HCT116 (cell line): ENCODE results near the gene AIF1L. TPM values are rescaled to one million over a fixed set of nuclear protein-coding genes. Genes with fewer than 3 reads are reported as not detected.

Experiments used
- ATAC-seq: fragments of 200-7000 bp; cut with Tn5 transposase; 2 replicates; pipeline ENCODE4 v1.9.1; 2020; ENCODE audit warnings: mild to moderate bottlenecking, moderate library complexity
- BruUV-seq: library from RNA; stranded (reverse); fragments of 400-500 nt; replicated peaks from 2 replicates; lab custom pipeline; 2021; lab: Mats Ljungman, UMichigan
- CTCF ChIA-PET: fragments of 300-600 bp; sonication (Branson Sonifier 250); formaldehyde crosslinking; loops from one replicate; lab custom pipeline; 2021; ENCODE audit warnings: antibody characterized with exemption; lab: Charles Lee
- POLR2A ChIA-PET: fragments of 300-600, 350-600 bp; sonication (Branson Sonifier 250); formaldehyde crosslinking; loops from one replicate; lab custom pipeline; 2021; ENCODE audit warnings: antibody characterized with exemption; lab: Charles Lee
- RAD21 ChIA-PET, 2 experiments: fragments of 300-600 bp; sonication (Branson Sonifier 250); formaldehyde crosslinking; loops; one replicate each; lab custom pipeline; 2023; ENCODE audit warnings: low total read pairs in 2 of 2; ENCODE audit not compliant: uncharacterized antibody in 2 of 2, unreplicated experiment in 2 of 2, low non-redundant PET in 1 of 2; lab: Charles Lee
- DNase-seq: peaks from one replicate; pipeline ENCODE4 v3.0.0-alpha.2; 2010; ENCODE audit warnings: low read depth, low spot score
- H2AFZ ChIP-seq: fragments of 200-600 bp; shearing (Covaris generic), sonication (generic); 2 replicates; pipeline ENCODE4 v1.6.1; 2017; ENCODE audit warnings: low read depth, mixed run types, mixed read lengths, antibody characterized with exemption, low read length; ENCODE audit not compliant: poor library complexity, severe bottlenecking
- H3K27ac ChIP-seq: 2 replicates; pipeline ENCODE4 v1.5.1; 2012; ENCODE audit warnings: low read depth, low read length
- H3K27me3 ChIP-seq: fragments of 200-600 bp; sonication (generic); 2 replicates; pipeline ENCODE4 v1.6.1; 2016; ENCODE audit warnings: mixed run types, low read length, mixed read lengths; ENCODE audit not compliant: insufficient read depth
- H3K36me3 ChIP-seq, 2 experiments: fragments of 200-500 bp in 1 of 2; fragments of 200-600 bp in 1 of 2; sonication (Bioruptor generic) in 1 of 2; sonication (generic) in 1 of 2; 2 replicates each; pipeline versions ENCODE4 v1.5.1 to v1.6.1; 2014 to 2016; ENCODE audit warnings: low read length in 2 of 2, inconsistent platforms in 1 of 2, mixed read lengths in 1 of 2, mixed run types in 1 of 2; ENCODE audit not compliant: insufficient read depth in 2 of 2, control insufficient read depth in 1 of 2
- H3K4me1 ChIP-seq, 2 experiments: fragments of 200-600 bp in 1 of 2; sonication (generic) in 1 of 2; 2 replicates each; pipeline versions ENCODE4 v1.5.1 to v1.6.1; 2012 to 2017; ENCODE audit warnings: low read length in 2 of 2, inconsistent platforms in 1 of 2, mild to moderate bottlenecking in 1 of 2, mixed read lengths in 1 of 2, mixed run types in 1 of 2, moderate library complexity in 1 of 2; ENCODE audit not compliant: insufficient read depth in 2 of 2, control insufficient read depth in 1 of 2
- H3K4me2 ChIP-seq: fragments of 200-600 bp; sonication (generic); 2 replicates; pipeline ENCODE4 v1.6.1; 2017; ENCODE audit warnings: mixed run types, low read length, mixed read lengths
- H3K4me3 ChIP-seq, 2 experiments: fragments of 200-600 bp in 1 of 2; sonication (generic) in 1 of 2; replicated peaks in 1 of 2; 2 replicates each; pipeline ENCODE4 v1.5.1; 2011 to 2016; ENCODE audit warnings: low read length in 2 of 2, control low read depth in 1 of 2, low read depth in 1 of 2, mild to moderate bottlenecking in 1 of 2, mixed read lengths in 1 of 2, mixed run types in 1 of 2
- H3K79me2 ChIP-seq: fragments of 200-600 bp; sonication (generic); 2 replicates; pipeline ENCODE4 v1.6.1; 2017; ENCODE audit warnings: mild to moderate bottlenecking, mixed run types, low read length, moderate library complexity, mixed read lengths; ENCODE audit not compliant: insufficient read depth
- H3K9ac ChIP-seq: fragments of 200-600 bp; sonication (generic); 2 replicates; pipeline ENCODE4 v1.6.1; 2016; ENCODE audit warnings: low read length, mixed read lengths
- H3K9me2 ChIP-seq: fragments of 200-600 bp; sonication (generic), shearing (Covaris generic); 2 replicates; pipeline ENCODE4 v1.6.1; 2017; ENCODE audit warnings: mixed run types, mild to moderate bottlenecking, moderate library complexity; ENCODE audit not compliant: insufficient read depth
- H3K9me3 ChIP-seq, 2 experiments: fragments of 200-500 bp in 1 of 2; fragments of 200-600 bp in 1 of 2; sonication (Bioruptor generic) in 1 of 2; sonication (generic) in 1 of 2; 2 replicates each; pipeline ENCODE4 v1.6.1; 2014 to 2017; ENCODE audit warnings: low read length in 2 of 2, mixed read lengths in 2 of 2, inconsistent platforms in 1 of 2, low read depth in 1 of 2, mild to moderate bottlenecking in 1 of 2, mixed run types in 1 of 2, moderate library complexity in 1 of 2; ENCODE audit not compliant: control insufficient read depth in 1 of 2, insufficient read depth in 1 of 2
- H4K20me1 ChIP-seq: fragments of 200-600 bp; sonication (generic), shearing (Covaris generic); 2 replicates; pipeline ENCODE4 v1.6.1; 2017; ENCODE audit warnings: mixed run types, mild to moderate bottlenecking, moderate library complexity; ENCODE audit not compliant: insufficient read depth
- CBX3 ChIP-seq: IDR thresholded peaks from 2 replicates; pipeline ENCODE4 v1.6.1; 2012; ENCODE audit warnings: low read depth
- EGR1 ChIP-seq: IDR thresholded peaks from 2 replicates; pipeline ENCODE4 v1.6.1; 2012; ENCODE audit warnings: low read depth
- FOSL1 ChIP-seq: IDR thresholded peaks from 2 replicates; pipeline ENCODE4 v1.6.1; 2012; ENCODE audit warnings: low read depth
- YY1 ChIP-seq: IDR thresholded peaks from 2 replicates; pipeline ENCODE4 v1.6.1; 2011; ENCODE audit warnings: low read length, low read depth, moderate library complexity, mild to moderate bottlenecking; ENCODE audit not compliant: insufficient replicate concordance; ENCODE audit errors: extremely low read depth
- ZFX ChIP-seq: fragments of 450-650 bp; IDR thresholded peaks from 2 replicates; pipeline ENCODE4 v1.6.1; 2017
- ZNF274 ChIP-seq: fragments of 200-500 bp; sonication (Bioruptor generic); IDR thresholded peaks from 2 replicates; pipeline ENCODE4 v1.6.1; 2014; ENCODE audit warnings: mild to moderate bottlenecking, low read depth, low read length, inconsistent platforms
- intact Hi-C: fragments of 100-400 bp; cut with micrococcal nuclease; formaldehyde crosslinking; loops from 2 replicates; pipeline ENCODE4 v1.10.0; 2022
- total RNA-seq: library from RNA; stranded (reverse); gene quantifications from one replicate; pipeline ENCODE4 v1.2.1, GENCODE V29; 2021; ENCODE audit not compliant: unreplicated experiment

Gene AIF1L
- total RNA-seq, 1 experiment from 2014 or later: 34.0 TPM

- no peak overlapping the region for H3K4me2 ChIP-seq
- ChIA-PET CTCF (no interaction called here), RAD21 (no interaction called here), POLR2A (no interaction called here)
- H2AFZ ChIP-seq: no peak overlapping the region
- H3K9ac ChIP-seq: no peak overlapping the region
- DNase-seq (no peak), ATAC-seq (no peak)
- no peaks in the 10 kb centered on the region for H3K27me3 ChIP-seq
- H3K9me2 ChIP-seq: no peaks in the 10 kb centered on the region
- TF ChIP-seq ZNF274 (no peak), YY1 (no peak)
- no peak overlapping the region for H3K4me3 ChIP-seq
- H3K4me1 ChIP-seq: no peaks in the 10 kb centered on the region
- no TSS peak for BruUV-seq
- H3K27ac ChIP-seq: no peak overlapping the region
- no peaks in the 10 kb centered on the region for H3K36me3 ChIP-seq
- intact Hi-C loops: no loop called here
- H3K79me2 ChIP-seq: no peaks in the 10 kb centered on the region
- no peaks in the 10 kb centered on the region for H4K20me1 ChIP-seq
- H3K9me3 ChIP-seq: no peaks in the 10 kb centered on the region
Measured at GRCh38 chr9:131072107-131072870, 24.0 kb upstream of the AIF1L start.

- ChIA-PET CTCF (no interaction called here), POLR2A (no interaction called here), RAD21 (no interaction called here)
- Histone ChIP-seq H3K79me2 (no peaks in the 10 kb centered on the region), H2AFZ (no peak overlapping the region), H3K4me3 (no peak overlapping the region), H3K9me3 (no peaks in the 10 kb centered on the region), H3K9ac (no peak overlapping the region), H3K27me3 (no peaks in the 10 kb centered on the region), H3K4me1 (no peaks in the 10 kb centered on the region), H3K9me2 (no peaks in the 10 kb centered on the region), H3K36me3 (no peaks in the 10 kb centered on the region), H3K4me2 (no peak overlapping the region), H4K20me1 (no peaks in the 10 kb centered on the region), H3K27ac (no peak overlapping the region)
- no peak for TF ChIP-seq CBX3
- TF ChIP-seq ZFX: no peak
- TF ChIP-seq YY1: no peak
- TF ChIP-seq FOSL1: no peak
- no peak for TF ChIP-seq EGR1
- ATAC-seq (no peak), DNase-seq (no peak)
- intact Hi-C loops: no loop called here
- no TSS peak for BruUV-seq
Measured at GRCh38 chr9:131072871-131073237, 23.5 kb upstream of the AIF1L start.
